Activated B cell treated with CpG ODN at 0.5 μM for 24 hours (primary cell): ENCODE results near the gene AKAP1. TPM values are rescaled to one million over a fixed set of nuclear protein-coding genes. Genes with fewer than 3 reads are reported as not detected.

Experiments
- ATAC-seq: fragments of 200-7000 bp; cut with Tn5 transposase; one replicate; pipeline ENCODE4 v1.10.0; 2021; ENCODE audit warnings: low read depth, mild to moderate bottlenecking, moderate library complexity
- CTCF ChIA-PET: fragments of 350-600 bp; sonication (Branson Sonifier 250); formaldehyde crosslinking; loops from one replicate; lab custom pipeline; 2021; ENCODE audit warnings: antibody characterized with exemption; lab: Charles Lee
- POLR2A ChIA-PET: fragments of 350-600 bp; sonication (Branson Sonifier 250); formaldehyde crosslinking; loops from one replicate; lab custom pipeline; 2021; ENCODE audit warnings: antibody characterized with exemption; lab: Charles Lee
- DNase-seq: peaks from one replicate; pipeline ENCODE4 v3.0.0; 2022
- H3K27ac Mint-ChIP-seq: one replicate; pipeline ENCODE4 v1.8.0; 2020; ENCODE audit warnings: mixed read lengths
- H3K27me3 Mint-ChIP-seq: one replicate; pipeline ENCODE4 v1.8.0; 2021; ENCODE audit warnings: mixed read lengths
- H3K36me3 Mint-ChIP-seq: one replicate; pipeline ENCODE4 v1.8.0; 2021; ENCODE audit warnings: low read depth, mixed read lengths
- H3K4me1 Mint-ChIP-seq: one replicate; pipeline ENCODE4 v1.8.0; 2021; ENCODE audit warnings: mixed read lengths
- H3K4me3 Mint-ChIP-seq: one replicate; pipeline ENCODE4 v1.8.0; 2020; ENCODE audit warnings: mild to moderate bottlenecking, mixed read lengths
- H3K9me3 Mint-ChIP-seq: one replicate; pipeline ENCODE4 v1.8.0; 2020; ENCODE audit warnings: mixed read lengths
- intact Hi-C: fragments of 100-400 bp; cut with micrococcal nuclease; formaldehyde crosslinking; loops from one replicate; pipeline ENCODE4 v1.15.1; 2024
- total RNA-seq: library from RNA; stranded (reverse); gene quantifications from 2 replicates; pipeline ENCODE4 v1.2.3, GENCODE V29; 2022
- TF ChIP-seq, protein P1 (sequence below): fragments of 200-600 bp; IDR thresholded peaks from one replicate; pipeline ENCODE4 v1.8.0; 2022; ENCODE audit warnings: antibody characterized with exemption, mild to moderate bottlenecking

Gene AKAP1
- total RNA-seq, 1 donor from 2014 or later = 22.5 TPM

DNA sequence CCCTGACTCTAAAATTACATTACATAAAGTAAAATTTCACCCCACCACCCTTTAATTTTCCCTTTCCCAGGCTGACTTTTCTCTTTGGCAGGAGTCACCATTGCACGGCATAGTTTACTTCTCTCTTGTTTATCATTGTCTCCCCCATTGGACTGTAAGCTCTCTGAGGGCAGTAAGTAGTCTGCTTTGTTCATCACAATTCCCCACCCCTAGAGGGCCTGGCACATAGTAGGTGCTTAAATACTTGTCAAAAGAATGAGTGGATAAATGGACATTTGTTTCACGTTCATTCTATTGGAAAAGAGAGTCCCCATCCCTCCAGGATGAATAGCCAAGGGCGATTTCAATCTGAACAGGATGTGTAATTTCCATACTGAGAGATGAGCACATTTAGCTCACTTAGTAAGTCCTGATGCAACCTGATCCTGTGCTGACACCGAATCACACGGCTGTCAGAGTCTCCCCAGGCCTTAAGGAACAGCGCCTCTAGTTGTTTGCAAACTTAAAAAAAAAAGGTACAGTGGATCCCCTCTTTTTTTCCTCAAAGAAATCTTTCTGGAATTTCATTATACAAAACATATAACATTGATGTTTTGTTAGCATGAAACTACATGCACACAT lies 54.0 kb downstream of the AKAP1 start:
- TF ChIP-seq, protein P1, sequence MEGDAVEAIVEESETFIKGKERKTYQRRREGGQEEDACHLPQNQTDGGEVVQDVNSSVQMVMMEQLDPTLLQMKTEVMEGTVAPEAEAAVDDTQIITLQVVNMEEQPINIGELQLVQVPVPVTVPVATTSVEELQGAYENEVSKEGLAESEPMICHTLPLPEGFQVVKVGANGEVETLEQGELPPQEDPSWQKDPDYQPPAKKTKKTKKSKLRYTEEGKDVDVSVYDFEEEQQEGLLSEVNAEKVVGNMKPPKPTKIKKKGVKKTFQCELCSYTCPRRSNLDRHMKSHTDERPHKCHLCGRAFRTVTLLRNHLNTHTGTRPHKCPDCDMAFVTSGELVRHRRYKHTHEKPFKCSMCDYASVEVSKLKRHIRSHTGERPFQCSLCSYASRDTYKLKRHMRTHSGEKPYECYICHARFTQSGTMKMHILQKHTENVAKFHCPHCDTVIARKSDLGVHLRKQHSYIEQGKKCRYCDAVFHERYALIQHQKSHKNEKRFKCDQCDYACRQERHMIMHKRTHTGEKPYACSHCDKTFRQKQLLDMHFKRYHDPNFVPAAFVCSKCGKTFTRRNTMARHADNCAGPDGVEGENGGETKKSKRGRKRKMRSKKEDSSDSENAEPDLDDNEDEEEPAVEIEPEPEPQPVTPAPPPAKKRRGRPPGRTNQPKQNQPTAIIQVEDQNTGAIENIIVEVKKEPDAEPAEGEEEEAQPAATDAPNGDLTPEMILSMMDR = no peak
- no peak overlapping the region for H3K27ac Mint-ChIP-seq

DNA sequence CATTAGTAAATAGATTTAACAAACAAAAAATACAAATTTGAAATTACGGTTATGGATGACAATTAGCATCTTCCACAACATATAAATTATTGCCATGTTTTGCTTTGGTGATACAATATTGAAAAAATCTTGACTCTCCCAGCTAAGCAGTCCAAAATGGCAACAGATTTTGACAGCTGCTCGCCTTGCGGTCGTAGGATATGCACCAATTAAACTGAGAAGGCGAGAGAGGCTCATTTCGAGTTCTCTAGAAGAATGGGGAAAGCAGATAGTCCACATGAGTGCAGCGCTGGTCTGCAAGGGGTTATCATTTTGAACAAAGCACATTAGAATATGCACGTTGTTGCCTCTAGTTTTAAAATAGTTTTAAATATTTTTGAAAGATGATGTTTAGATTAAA lies 55.3 kb downstream of the AKAP1 start:
- POLR2A ChIA-PET = interaction anchor here (0.8 kb wide), 1 partner anchor 50 kb away, joined by 6 read pairs; no protein-coding TSS in a partner anchor
- H3K27ac Mint-ChIP-seq = no peak overlapping the region

More for the DNA sequence above, 54.0 kb downstream of the AKAP1 start:
- ChIA-PET POLR2A (no interaction called here), CTCF (no interaction called here)
- Mint-ChIP-seq H3K9me3 (no peaks in the 10 kb centered on the region), H3K36me3 (no peaks in the 10 kb centered on the region), H3K4me1 (peaks cover 4% of the 10 kb centered on the region), H3K27me3 (peaks cover 14% of the 10 kb centered on the region), H3K4me3 (no peak overlapping the region)
- intact Hi-C loops = no loop called here
- no peak for ATAC-seq
- no peak for DNase-seq

DNA sequence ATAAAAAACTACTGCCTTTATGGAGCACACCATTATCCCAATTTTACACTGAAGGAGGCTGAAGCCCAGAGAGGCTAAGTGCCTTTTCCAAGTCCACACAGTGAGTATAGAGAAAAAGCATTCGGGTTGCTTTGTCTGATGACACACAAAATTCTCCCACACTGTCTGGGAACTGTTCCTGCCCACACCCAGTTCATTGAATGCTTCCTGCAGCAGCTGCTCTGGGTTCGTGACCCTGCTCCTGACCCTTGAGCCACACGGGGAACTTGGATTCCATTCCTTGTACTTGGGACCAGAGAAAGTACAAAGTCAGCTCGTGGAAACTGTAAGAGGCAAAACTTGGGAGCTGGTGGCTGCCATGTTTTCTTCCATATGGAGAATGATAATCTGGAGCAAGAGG lies 57.9 kb downstream of the AKAP1 start:
- ATAC-seq = no peak
- POLR2A ChIA-PET = no interaction called here
- intact Hi-C loops = no loop called here
- no peak overlapping the region for H3K27ac Mint-ChIP-seq
- H3K27me3 Mint-ChIP-seq = peaks cover 6% of the 10 kb centered on the region
- no peaks in the 10 kb centered on the region for H3K4me1 Mint-ChIP-seq
- H3K36me3 Mint-ChIP-seq = no peaks in the 10 kb centered on the region
- H3K4me3 Mint-ChIP-seq = no peak overlapping the region
- H3K9me3 Mint-ChIP-seq = no peaks in the 10 kb centered on the region
- TF ChIP-seq, protein P1 = no peak
- CTCF ChIA-PET = no interaction called here
- no peak for DNase-seq

More for the DNA sequence above, 55.3 kb downstream of the AKAP1 start:
- H3K4me3 Mint-ChIP-seq = no peak overlapping the region
- H3K9me3 Mint-ChIP-seq = no peaks in the 10 kb centered on the region
- intact Hi-C loops = no loop called here
- ATAC-seq = no peak
- CTCF ChIA-PET = no interaction called here
- no peak for DNase-seq
- peaks cover 4% of the 10 kb centered on the region for H3K4me1 Mint-ChIP-seq
- TF ChIP-seq, protein P1 = no peak
- peaks cover 14% of the 10 kb centered on the region for H3K27me3 Mint-ChIP-seq
- no peaks in the 10 kb centered on the region for H3K36me3 Mint-ChIP-seq

DNA sequence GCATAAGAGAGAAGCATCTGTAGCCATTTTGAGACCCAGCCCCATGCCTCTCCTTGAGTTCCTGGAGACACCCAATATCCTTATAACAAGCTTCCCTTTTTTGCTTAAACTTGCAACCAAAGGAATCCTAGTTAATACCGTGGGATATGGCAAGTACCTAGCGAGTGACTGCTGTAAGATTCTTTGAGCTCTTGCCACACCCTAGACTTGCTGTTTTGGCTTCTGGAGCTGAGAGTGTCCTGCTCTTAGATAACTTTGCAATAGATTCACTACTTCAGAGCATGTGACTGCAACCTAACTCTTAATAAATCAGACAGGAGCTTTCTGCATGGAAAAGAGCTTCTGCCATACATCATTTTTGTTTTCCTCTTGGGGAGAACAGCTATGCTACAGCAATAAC lies 58.3 kb downstream of the AKAP1 start:
- DNase-seq = no peak
- H3K4me3 Mint-ChIP-seq = no peak overlapping the region
- intact Hi-C loops = no loop called here
- no peaks in the 10 kb centered on the region for H3K9me3 Mint-ChIP-seq
- H3K36me3 Mint-ChIP-seq = no peaks in the 10 kb centered on the region
- no peaks in the 10 kb centered on the region for H3K4me1 Mint-ChIP-seq
- no peak for ATAC-seq
- ChIA-PET POLR2A (no interaction called here), CTCF (no interaction called here)
- H3K27ac Mint-ChIP-seq = no peak overlapping the region
- TF ChIP-seq, protein P1 = no peak
- peaks cover 9% of the 10 kb centered on the region for H3K27me3 Mint-ChIP-seq

DNA sequence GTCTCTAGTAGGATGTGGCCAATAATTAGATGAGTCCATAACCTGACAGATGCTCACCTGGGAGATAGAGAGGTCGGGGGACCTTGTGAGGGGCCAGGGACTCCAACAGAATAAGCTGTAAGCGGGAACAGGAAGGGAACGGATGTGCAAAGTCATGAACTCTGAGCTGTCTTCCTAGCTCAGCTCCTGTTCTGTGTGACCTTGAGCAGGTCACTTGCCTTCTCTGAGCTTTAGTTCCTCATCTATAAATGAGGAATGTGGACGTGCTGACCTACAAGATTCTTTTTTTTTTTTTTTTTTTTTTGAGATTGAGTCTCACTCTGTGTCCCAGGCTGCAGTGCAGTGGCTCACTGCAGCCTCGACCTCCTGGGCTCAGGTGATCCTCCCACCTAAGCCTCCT lies 58.9 kb downstream of the AKAP1 start:
- no peak overlapping the region for H3K27ac Mint-ChIP-seq

More for the DNA sequence above, 58.9 kb downstream of the AKAP1 start:
- no peaks in the 10 kb centered on the region for H3K4me1 Mint-ChIP-seq
- H3K4me3 Mint-ChIP-seq = no peak overlapping the region
- CTCF ChIA-PET = no interaction called here
- TF ChIP-seq, protein P1 = no peak
- H3K27me3 Mint-ChIP-seq = peaks cover 9% of the 10 kb centered on the region
- no peak for DNase-seq
- POLR2A ChIA-PET = no interaction called here
- H3K36me3 Mint-ChIP-seq = no peaks in the 10 kb centered on the region
- H3K9me3 Mint-ChIP-seq = peaks cover 4% of the 10 kb centered on the region
- ATAC-seq = no peak
- intact Hi-C loops = no loop called here
